ENCODE data around the gene TMEM11. TPM values are rescaled to one million over a fixed set of nuclear protein-coding genes. Genes with fewer than 3 reads are reported as not detected.

TMEM11 gene
- total RNA-seq, 1 experiment from 2014 or later: 32.5 TPM

DNA sequence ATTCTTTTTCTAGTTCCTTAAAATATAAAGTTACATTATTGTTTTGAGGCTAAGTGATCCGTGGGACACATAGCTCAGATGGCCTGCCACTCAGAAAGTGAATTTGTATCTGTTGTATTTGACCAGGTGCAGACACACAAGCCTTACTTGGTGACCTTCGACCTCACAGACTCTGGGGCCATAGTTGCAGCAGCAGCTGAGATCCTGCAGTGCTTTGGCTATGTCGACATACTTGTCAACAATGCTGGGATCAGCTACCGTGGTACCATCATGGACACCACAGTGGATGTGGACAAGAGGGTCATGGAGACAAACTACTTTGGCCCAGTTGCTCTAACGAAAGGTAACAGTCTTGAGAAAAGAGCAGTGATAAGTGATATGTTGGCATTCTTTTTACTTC is 30.5 kb downstream of the TMEM11 start:
- Histone ChIP-seq H3K18ac (ENCODE audit: insufficient read length, low read depth, low read length) (no peak overlapping the region), H4K20me1 (ENCODE audit: control insufficient read depth, insufficient read depth, insufficient read length) (no peaks in the 10 kb centered on the region), H3T11ph (ENCODE audit: low read length) (no peak overlapping the region), H4K91ac (ENCODE audit: insufficient read length, low read depth, low read length) (no peak overlapping the region), H3K9ac (ENCODE audit: extremely low read depth, insufficient read length, low read length) (no peak overlapping the region), H3K23ac (ENCODE audit: insufficient read length, low read depth, low read length) (no peak overlapping the region), H3K27me3 (ENCODE audit: insufficient read depth, low read length) (no peaks in the 10 kb centered on the region), H3K79me2 (ENCODE audit: insufficient read depth, low read length) (no peaks in the 10 kb centered on the region), H2BK15ac (ENCODE audit: low read depth, low read length) (no peak overlapping the region), H3K56ac (ENCODE audit: insufficient read length, low read depth, low read length) (no peak overlapping the region), H2AFZ (ENCODE audit: low read length) (no peak overlapping the region), H3K14ac (ENCODE audit: insufficient read depth, low read length) (no peak overlapping the region), H4K8ac (replicated peaks; ENCODE audit: insufficient read length, low read depth, low read length) (no peak overlapping the region), H3K4me2 (ENCODE audit: insufficient read depth, insufficient read length, low read length) (no peak overlapping the region), H2BK5ac (ENCODE audit: insufficient read length, low read length) (no peak overlapping the region), H2BK12ac (ENCODE audit: insufficient read length, low read depth, low read length) (no peak overlapping the region), H3K4me1 (ENCODE audit: insufficient read depth, low read length) (peaks cover 4% of the 10 kb centered on the region; the same call in 1 of the 2 replicates), H4K5ac (ENCODE audit: insufficient read length, low read depth, low read length) (no peak overlapping the region), H3K27ac (ENCODE audit: insufficient read length, low read depth, low read length) (no peak overlapping the region), H2BK20ac (ENCODE audit: low read depth, low read length, poor library complexity, severe bottlenecking) (no peak overlapping the region), H2BK120ac (ENCODE audit: low read depth, low read length, poor library complexity, severe bottlenecking) (no peak overlapping the region), H3K4ac (ENCODE audit: low read depth, low read length) (no peak overlapping the region), H2AK5ac (ENCODE audit: insufficient read length, low read length) (no peak overlapping the region), H3K23me2 (ENCODE audit: insufficient read length, low read depth, low read length, poor library complexity, severe bottlenecking) (no peaks in the 10 kb centered on the region), H3K79me1 (ENCODE audit: insufficient read depth, low read depth, low read length, poor library complexity, severe bottlenecking) (no peaks in the 10 kb centered on the region), H3K9me3 (ENCODE audit: control insufficient read depth, low read depth, low read length) (no peaks in the 10 kb centered on the region)
- no peak overlapping the region for H3K4me3 Mint-ChIP-seq
- no CpG with 5 or more reads among the region's 5 CpGs for WGBS (ENCODE audit: extremely low coverage, insufficient read length, low lambda C conversion rate)
- H3K27ac Mint-ChIP-seq: peak overlapping the region in 1 of 3 experiments; percentile 3; a peak in 2 of 7 replicates
- H3K36me3 Mint-ChIP-seq (ENCODE audit: insufficient read depth in 1 of 3, low read depth in 3 of 3): peaks cover 2 to 20% (median 18%) of the 10 kb centered on the region in 3 experiments; a peak in 6 of 7 replicates
- no peak for TF ChIP-seq CTCF (conservative IDR thresholded peaks at IDR 0.05)
- no peaks in the 10 kb centered on the region for H3K4me1 Mint-ChIP-seq
- DNase-seq: no peak
- no peaks in the 10 kb centered on the region; the same call in 1 of the 2 replicates for H3K27me3 Mint-ChIP-seq (ENCODE audit: low read depth)
- no peaks in the 10 kb centered on the region for H3K9me3 Mint-ChIP-seq
